HG02763 (cell line): Measurements from ENCODE around the gene STK17B.

ENCODE experiments used
- ATAC-seq: cut with Tn5 transposase; IDR thresholded peaks from one replicate; pipeline ENCODE4 v1.9.1; 2021; ENCODE audit warnings: mild to moderate bottlenecking, moderate library complexity; ENCODE audit not compliant: unreplicated experiment

STK17B gene

DNA sequence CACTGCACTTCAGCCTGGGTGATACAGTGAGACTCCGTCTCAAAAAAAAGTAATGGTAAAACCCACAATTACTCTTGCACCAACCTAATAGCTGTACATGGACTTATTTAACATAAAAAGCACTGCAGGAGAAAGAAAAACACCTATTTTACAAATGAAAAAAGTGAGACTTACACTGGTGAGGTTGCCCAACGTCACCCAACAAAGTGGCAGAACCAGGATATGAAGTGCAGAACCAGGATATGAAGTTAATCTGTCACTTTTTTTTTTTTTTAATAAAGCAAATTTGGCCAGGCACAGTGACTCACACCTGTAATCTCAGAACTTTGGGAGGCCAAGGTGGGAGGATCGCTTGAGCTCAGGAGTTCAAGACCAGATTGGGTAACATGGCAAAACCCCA lies 13.5 kb upstream of the STK17B start:
- no peak for ATAC-seq

DNA sequence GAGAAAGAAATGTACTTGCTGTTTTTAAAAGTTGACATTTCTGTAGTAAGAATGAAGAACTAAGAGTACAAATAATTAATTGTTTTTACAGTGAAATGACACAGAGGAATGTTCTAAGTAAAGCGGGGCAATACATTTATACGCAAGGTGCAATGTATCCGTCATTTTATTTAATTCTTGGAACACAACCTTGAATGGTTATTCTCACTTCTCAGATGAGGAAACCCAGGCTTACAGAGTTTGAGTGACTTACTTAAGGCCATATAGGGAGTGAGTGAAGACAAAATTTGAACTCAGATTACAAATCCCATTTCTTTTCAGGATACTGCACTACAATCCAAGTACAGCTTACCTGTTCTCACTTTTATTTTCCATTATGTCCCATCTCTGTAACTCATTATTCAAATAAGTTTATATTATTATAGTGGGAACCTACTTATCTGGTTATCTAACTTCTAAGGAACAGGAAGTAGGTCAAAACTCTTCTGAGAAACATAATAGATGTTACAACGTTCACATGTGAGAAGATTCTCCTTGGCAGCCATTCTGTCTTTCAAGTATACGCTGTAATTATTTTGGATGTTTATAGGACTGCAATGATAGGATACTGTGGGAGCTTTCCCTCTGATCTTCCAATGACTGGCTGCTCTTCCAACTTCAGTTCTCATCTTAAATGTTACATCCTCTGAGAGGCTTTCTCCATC lies 12.3 kb upstream of the STK17B start:
- no peak for ATAC-seq

DNA sequence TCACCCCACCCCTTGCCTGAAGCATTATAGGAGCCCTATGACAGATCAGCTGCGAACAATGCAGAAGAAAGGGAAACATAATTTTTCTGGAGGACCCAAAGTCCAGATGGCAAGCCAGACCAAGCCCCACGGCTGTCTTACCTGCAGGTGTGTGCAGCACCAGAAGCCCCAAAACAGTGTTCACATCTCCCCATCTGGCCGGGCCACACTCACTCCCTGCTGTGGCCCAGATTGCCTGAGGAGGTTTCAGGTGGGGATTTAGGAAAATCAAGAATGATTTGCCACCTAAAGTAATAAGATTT lies 11.7 kb upstream of the STK17B start:
- peak; percentile 22 for ATAC-seq

DNA sequence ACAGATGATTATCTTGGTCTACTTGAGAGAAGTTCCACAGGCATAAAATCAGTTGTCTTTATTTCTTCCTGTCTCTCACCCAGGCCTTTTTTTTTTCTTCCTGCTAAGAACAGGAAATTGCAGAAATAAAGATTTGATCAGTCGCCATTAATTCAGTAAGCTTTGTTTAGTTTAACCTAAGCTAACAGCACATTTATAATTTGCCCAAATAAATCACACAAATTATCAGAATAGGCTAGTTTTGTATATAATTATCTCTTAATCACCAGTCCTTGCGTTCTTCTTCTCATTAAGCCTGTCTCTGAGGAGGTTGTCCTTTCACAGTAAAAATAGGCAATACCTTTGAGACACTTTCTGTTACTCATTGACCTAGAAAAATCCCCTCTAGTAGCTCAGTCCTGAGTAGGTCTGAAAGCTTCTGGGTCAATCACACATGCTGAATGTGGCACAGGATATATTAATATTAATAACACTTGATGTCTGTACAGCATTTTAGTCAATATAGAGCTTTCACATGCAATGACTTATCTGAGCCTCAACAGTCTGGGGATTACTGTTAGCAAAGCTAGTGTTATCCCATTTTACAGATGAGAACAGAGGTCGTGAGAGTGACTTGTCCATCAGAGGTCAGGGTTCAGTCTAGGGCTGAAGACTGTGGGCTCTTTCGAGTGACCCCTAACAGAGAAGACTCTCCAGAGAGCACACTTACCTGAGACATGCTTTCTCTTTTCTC lies 11.2 kb upstream of the STK17B start:
- peak; percentile 89 for ATAC-seq

DNA sequence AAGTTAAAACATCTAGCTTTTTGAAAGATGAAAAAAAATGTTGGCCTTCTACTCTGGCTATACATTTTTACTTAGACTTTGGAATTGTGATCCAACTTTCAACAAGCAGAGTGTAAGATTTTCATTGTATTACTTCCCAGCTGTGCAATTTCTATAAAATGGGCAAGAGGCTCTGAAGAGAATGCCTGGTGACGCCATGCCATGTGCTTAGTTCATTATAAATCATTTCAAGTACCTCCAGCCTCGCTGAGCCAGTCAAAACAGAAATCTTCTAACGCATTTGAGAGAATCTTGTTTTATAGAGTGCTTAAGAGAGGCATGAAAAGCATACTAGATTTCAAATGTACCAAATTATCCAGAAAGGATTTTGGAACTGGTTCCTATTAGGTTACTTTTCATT lies 10.1 kb upstream of the STK17B start:
- no peak for ATAC-seq

DNA sequence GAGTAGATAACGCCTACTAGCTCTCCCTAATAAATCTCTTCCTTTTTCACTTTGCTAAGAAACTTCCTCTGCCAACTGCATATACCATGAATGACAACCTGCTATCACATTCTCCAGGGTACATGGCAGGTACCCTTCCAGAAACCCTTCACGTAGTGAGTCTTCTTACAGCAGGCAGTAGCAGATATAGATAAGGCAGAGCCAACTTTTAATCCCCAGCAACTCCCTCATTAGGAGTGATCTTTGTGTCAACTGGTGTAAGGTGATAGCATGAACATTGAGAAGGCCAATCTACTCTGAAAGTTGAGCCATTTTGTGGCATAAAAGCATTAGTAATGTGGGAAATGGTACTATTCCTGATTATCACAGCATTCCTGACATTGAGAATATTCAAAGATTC lies 5.7 kb upstream of the STK17B start:
- no peak for ATAC-seq

DNA sequence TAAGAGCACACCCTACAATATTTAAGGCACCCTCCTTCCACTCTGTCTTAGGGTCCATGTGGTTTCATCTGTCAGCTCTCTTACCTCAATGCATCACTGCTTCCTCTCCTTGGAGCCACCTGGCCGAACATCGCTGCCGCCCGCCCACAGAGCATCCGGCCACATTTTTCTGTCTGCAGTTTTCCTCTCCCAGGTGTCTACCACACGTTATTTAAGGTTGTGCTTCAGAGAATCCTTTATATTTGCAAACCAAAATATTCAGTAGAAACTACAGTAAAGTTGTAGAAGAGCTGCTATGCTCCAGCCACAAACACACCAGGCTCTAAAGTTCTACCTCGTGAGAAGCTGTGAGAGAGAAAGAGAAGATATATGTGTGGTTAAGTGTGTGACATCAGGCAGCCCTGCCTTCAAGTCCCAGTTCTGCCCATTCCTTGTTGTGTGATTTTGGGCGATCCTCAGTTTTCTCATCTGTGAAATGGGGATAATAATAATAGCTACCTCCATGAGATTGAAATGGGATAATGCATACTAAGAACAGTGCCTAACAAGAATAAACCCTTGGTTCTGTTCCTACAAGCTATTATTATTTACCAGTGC lies 4.9 kb upstream of the STK17B start:
- ATAC-seq: peak; percentile 61

DNA sequence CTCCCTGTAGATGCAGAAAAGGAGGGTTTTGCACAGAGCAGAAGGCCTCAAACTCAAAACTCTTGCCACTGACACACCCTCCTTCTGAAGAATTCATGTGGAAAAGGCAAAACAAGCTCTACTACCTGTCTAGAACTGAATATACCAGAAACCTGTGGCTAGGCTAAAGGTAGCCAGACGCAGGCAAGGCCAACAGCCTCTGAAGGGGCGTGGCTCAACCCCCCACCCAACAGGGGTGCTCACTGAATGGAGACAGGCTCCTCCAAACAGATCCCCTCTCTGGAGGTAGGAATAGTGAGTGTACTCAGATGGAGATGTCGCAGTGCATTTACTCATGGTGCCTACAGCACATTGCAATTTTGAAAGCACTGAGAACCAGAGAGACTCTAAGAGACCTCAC lies 3.0 kb upstream of the STK17B start:
- ATAC-seq: no peak

DNA sequence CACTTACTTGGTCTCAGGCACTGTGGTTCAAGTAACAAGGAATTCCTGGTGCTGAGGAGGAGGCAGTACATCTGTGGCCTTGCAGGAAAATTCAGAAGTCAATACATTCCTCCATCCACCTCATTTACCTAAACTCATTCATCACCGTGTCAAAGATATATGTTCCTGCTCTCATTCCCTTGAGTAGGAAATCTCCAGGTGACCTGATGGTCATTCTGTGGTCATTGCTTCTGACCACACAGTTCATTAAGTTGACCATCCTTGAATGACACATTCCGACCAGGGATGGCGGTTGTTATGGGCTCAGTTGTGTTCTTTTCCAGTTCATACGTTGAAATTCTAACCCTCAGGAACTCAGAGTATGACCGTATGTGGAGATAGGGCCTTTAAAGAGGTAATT lies 2.1 kb upstream of the STK17B start:
- ATAC-seq: no peak

DNA sequence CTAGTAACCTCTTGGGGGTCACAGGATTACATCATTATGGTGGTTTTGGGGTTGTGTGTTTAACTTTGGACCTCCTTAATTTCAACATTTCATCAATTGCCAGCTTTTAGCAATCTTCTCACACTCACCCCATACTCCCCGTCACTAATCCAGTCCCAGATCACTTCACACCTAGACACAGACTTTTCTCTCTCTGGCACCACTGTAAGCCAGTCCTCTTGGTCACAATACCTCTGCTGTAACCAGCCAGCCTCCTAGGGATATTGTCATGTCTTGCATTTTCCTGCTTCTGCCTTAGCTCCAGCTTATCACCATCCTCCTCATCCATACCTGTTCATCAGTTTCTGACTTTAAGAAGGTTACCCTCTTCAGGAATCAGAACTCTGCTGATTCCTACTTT lies 1.6 kb upstream of the STK17B start:
- no peak for ATAC-seq

DNA sequence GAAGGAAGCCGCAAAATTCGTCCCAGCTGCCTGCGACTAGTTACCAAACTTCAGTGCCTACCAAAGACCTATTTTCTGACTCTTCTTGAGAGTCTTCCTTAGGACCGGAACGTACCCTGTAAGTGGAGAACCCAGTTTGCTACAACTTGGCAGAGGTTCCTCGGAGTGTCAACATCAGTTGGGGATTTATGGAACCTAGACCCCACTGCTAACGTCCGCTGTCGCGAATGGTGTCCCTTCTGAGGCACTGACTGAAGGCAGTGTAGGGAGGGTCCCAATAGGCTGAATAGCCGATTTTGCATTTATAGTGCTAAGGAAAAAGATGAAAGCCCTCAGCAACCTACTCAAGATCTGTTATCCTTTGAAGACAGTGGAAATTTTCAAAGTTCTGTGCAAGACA lies 568 bp upstream of the STK17B start:
- peak; percentile 0 for ATAC-seq

DNA sequence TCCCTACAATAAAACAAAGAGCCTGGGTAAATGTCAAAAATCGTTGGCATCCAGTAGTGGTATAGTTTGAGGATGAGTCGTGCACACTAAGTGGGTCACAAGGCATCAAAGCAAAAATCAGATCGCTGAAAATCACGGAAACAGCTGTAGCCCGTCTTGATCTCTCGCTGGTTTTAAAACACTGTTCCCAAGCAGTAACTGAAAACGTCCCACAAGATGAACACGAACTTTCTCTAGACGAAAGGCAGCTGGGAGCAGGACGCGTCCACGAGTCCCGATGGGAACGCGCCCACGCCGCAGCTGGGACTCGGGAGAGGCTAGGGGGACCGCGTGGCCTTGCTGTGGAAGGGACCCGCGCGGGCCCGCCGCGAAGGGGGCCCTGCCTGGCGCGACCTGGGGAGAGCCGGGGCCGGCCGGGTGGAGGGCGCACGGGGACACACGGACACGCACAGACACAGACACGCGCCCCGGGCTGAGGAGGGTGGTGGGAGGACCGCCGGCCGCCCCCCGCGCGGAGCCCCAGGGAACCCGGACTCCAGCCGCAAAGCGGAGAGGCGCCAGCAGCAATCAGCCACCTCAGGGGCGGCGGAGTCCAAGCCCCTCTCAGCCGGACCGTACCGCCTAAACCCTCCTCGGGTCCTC lies 651 bp downstream of the STK17B start:
- ATAC-seq: peak; percentile 4

DNA sequence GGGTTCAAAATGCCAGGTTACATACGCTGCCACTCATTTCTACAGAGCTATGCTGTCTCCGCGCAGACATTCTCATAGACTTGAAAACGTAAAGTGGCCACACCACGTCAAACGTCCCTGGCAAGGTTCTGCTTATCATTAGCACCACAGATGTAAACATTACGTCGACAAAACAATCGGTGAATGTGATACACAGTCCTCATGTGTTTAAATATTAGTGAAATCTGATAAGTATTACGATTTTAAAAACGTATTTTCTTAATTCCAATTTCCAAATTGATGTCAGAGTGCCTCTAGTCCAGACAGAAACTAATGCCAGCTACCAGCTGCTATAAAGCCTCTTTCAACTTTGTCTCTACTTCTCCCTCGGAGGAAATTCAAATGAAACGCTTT lies 1.2 kb downstream of the STK17B start:
- ATAC-seq: no peak

DNA sequence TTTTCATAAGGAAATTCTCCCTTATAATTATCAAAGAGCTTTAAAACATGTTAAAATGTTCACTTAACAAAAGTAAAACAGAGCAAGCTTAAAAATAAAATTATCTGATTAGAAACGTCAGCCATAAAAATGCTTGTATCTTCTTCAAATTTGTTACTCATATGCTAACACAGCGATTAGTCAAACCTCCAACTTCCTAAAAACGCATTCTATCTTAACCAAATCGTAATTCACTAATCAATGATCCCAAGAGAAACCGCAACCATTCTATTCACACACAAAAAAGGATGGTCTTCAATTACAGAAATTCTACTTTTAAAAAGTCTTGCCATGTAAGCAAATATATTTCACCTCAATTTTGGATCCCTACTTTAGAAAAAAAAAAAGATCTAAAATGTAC lies 1.9 kb downstream of the STK17B start:
- no peak for ATAC-seq

DNA sequence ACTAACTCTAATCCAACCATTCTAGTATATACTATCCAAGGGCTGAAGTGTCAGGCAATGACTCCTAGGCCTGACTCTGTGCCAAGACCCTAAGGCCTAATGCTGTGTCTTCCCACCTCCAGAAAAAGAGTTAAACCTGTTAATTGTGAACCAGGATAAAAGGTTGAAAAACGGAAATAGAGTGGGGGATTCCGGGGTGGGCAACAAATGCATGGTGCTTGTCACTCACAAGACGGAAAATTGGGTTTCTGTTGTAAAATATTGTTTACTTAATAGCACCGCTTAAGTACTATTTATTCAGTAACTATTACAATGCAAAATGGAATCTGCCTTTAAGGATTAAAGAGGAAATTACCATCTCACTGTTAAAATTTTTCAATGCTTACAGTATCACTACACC lies 3.2 kb downstream of the STK17B start:
- ATAC-seq: no peak

DNA sequence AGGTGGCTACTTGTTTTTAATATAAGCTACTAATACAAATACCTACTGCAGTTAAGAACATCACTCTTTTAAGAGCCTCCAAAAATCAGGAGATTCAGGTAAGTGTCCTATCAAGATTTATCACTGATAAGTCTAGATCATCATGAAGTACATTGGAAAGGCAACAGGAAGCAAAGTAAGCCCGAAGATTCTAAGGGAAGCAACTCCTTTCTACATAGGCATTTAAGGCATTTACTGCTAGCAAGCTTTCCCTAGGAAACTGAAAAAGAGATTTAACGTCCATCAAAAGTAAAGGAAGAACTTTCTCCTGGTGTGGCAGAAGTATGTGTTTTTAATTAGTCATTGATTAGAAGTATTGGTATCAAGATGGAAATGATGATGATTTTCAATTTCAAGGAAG lies 3.7 kb downstream of the STK17B start:
- ATAC-seq: no peak

DNA sequence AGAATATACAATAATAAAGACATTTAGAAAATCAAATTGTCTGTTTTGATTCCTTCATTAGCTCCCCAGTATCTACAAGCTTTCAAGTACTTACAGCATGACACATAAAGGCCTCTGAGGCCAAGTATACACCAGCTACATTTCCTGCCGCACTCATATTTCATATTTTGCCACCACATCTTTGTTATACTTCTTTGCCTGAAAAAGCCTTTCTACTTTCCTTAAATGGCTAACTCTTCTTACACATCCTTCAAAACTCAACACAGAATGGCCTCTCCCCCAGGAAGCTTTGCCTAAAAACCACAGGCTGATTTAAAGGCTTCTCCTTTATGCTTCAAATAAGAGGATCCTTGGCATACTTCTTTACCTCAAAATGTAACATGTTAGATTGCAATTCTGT lies 4.5 kb downstream of the STK17B start:
- no peak for ATAC-seq

DNA sequence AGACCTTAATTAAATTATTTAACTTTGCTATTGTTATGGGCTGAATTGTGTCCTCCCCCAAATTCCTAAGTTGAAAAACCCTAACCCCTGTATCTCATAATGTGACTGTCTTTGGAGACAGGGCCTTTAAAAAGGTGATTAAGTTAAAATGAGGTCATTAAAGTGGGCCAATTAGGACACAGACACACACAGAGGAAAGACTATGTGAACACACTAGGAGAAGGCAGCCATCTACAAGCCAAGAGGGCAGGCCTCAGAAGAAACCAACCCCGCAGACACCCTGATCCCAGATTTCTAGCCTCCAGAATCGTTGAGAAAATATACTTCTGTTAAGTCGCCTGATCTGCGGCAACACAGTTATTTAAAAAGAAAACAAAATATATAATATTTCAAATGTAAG lies 6.4 kb downstream of the STK17B start:
- no peak for ATAC-seq

DNA sequence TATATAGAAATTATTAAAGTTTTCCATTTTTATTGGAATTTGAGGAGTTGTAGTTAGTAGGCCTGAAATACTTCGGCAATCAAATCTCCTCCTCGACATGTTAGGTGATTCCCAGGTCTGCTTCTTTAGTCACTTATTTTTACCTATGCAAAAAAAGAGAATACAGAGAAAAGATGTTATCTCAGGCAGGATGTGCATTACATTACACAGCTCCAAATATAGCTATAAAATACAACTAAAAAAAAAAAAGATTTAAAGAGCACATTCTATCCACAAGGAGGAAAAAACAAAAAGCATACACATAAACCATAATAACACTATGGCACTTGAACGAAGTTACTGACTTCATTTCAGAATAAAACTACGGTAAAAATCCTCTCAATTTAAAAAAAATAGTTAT lies 8.1 kb downstream of the STK17B start:
- no peak for ATAC-seq

DNA sequence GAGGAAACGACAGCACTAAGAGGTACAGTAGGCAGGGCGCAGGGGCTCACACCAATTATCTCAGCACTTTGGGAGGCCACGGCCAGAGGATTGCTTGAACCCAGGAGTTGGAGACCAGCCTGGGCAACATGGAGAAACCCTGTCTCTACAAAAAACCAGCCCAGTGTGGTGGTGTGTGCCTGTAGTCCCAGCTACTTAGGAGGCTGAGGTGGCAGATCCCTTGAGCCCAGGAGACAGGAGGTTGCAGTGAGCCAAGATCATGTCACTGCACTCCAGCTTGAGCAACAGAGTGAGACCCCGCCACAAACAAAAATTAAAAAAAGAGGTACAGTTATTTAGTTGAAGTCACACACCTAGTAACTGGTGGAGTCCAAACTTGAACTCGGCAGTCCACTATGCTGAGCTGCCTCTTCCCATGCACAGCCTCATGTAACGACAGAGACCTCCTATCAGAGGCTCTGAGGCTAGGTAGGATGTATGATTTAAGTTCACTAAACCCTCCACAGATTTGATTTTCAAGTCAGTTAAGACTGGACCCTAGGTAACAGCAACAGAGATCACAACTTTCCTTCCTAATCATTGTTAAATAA lies 8.7 kb downstream of the STK17B start:
- no peak for ATAC-seq

DNA sequence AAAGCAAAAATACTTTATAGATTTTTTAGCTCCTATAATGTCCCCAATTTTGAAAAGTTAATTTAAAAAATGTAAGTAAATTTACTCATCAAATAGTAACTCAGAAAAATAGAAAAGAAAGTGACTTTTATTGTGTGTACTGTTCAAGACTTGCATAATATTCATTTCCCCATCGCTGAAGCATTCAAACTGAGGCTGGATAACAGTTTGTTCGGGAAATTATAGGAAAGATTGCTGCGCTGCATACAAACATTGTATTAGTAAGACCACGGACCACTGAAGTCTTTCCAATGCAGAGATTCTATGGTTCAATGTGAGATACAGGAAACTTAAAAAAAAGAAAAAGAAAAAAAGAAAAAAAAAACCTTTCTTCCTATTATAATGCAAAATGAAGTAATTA lies 10.4 kb downstream of the STK17B start:
- no peak for ATAC-seq

DNA sequence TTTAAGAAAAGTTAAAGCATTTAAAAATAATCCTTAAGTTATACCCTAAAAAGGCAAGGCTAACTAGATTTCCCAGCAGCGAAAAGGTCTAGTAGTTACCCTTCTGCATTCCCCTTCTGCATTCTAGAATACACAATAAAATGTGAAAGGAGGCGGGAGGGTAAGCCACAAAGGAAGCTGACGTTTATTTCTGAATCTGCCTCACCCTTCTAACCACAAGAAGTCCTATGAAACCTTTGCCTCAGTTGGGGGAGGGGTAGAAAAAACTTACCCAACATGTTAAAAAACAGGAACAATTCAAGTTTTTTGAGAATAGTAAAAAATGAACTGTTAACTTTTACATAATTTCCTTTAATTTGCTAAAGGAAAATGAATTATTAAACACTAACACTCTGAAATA lies 11.3 kb downstream of the STK17B start:
- ATAC-seq: peak; percentile 80
